ENCODE results near the gene RACGAP1.

The RACGAP1 gene

GRCh38 chr12:50069539-50069938, 44.2 kb upstream of the RACGAP1 start:
- Histone ChIP-seq H3K27me3 (ENCODE audit: insufficient read depth, low read length, poor library complexity) (no peaks in the 10 kb centered on the region), H3K27ac (ENCODE audit: low read depth, low read length) (no peak overlapping the region), H3K79me2 (ENCODE audit: control insufficient read depth, insufficient read depth, low read length) (no peaks in the 10 kb centered on the region), H2BK5ac (ENCODE audit: low read length) (no peak overlapping the region), H3K79me1 (ENCODE audit: low read length) (no peaks in the 10 kb centered on the region), H3K4me3 (ENCODE audit: low read length) (no peak overlapping the region), H4K5ac (ENCODE audit: low read length) (no peak overlapping the region), H2BK120ac (ENCODE audit: low read depth, low read length) (no peak overlapping the region), H3K36me3 (ENCODE audit: control insufficient read depth, insufficient read depth, low read length) (no peaks in the 10 kb centered on the region), H3K9ac (ENCODE audit: low read length) (no peak overlapping the region), H2BK15ac (replicated peaks; ENCODE audit: low read depth) (no peak overlapping the region), H3K18ac (ENCODE audit: low read length) (no peak overlapping the region), H3K4me2 (ENCODE audit: low read length) (no peak overlapping the region), H3K56ac (ENCODE audit: low read length) (no peak overlapping the region), H3K4me1 (ENCODE audit: control insufficient read depth, low read depth, low read length) (peaks cover 3% of the 10 kb centered on the region), H3K23ac (ENCODE audit: low read length) (no peak overlapping the region), H3K4ac (ENCODE audit: low read depth, low read length) (no peak overlapping the region), H2AK5ac (ENCODE audit: low read length) (no peak overlapping the region), H4K8ac (ENCODE audit: low read depth, low read length) (no peak overlapping the region)
- no CpG with 5 or more reads among the region's 3 CpGs for WGBS (ENCODE audit: extremely low coverage, insufficient coverage, low lambda C conversion rate)
- peak; percentile 36 for DNase-seq

- H3K4ac ChIP-seq (ENCODE audit: low read depth, low read length): no peak overlapping the region
- H2BK5ac ChIP-seq (ENCODE audit: low read length): no peak overlapping the region
- no peak overlapping the region for H3K18ac ChIP-seq (ENCODE audit: low read length)
- WGBS (ENCODE audit: extremely low coverage, insufficient coverage, low lambda C conversion rate): 100% methylated on average over 2 of the region's 5 CpGs
- no peaks in the 10 kb centered on the region for H3K79me2 ChIP-seq (ENCODE audit: control insufficient read depth, insufficient read depth, low read length)
- H2AK5ac ChIP-seq (ENCODE audit: low read length): no peak overlapping the region
- no peak overlapping the region for H2BK120ac ChIP-seq (ENCODE audit: low read depth, low read length)
- no peak overlapping the region for H3K9ac ChIP-seq (ENCODE audit: low read length)
- no peaks in the 10 kb centered on the region for H3K36me3 ChIP-seq (ENCODE audit: control insufficient read depth, insufficient read depth, low read length)
- no peaks in the 10 kb centered on the region for H3K27me3 ChIP-seq (ENCODE audit: insufficient read depth, low read length, poor library complexity)
- H3K56ac ChIP-seq (ENCODE audit: low read length): no peak overlapping the region
- H4K5ac ChIP-seq (ENCODE audit: low read length): no peak overlapping the region
- DNase-seq: no peak
- no peak overlapping the region for H3K4me2 ChIP-seq (ENCODE audit: low read length)
- H3K23ac ChIP-seq (ENCODE audit: low read length): no peak overlapping the region
- no peaks in the 10 kb centered on the region for H3K79me1 ChIP-seq (ENCODE audit: low read length)
- H4K8ac ChIP-seq (ENCODE audit: low read depth, low read length): no peak overlapping the region
- no peak overlapping the region for H3K4me3 ChIP-seq (ENCODE audit: low read length)
- H3K4me1 ChIP-seq (ENCODE audit: control insufficient read depth, low read depth, low read length): peaks cover 3% of the 10 kb centered on the region
- no peak overlapping the region for H3K27ac ChIP-seq (ENCODE audit: low read depth, low read length)
- no peak overlapping the region for H2BK15ac ChIP-seq (replicated peaks; ENCODE audit: low read depth)
Observed at GRCh38 chr12:50069069-50069468, 43.8 kb upstream of the RACGAP1 start.

GRCh38 chr12:50066402-50066801, 41.1 kb upstream of the RACGAP1 start:
- Histone ChIP-seq H3K56ac (ENCODE audit: low read length) (no peak overlapping the region), H3K9ac (ENCODE audit: low read length) (no peak overlapping the region), H3K27me3 (ENCODE audit: insufficient read depth, low read length, poor library complexity) (no peaks in the 10 kb centered on the region), H3K36me3 (ENCODE audit: control insufficient read depth, insufficient read depth, low read length) (no peaks in the 10 kb centered on the region), H2BK120ac (ENCODE audit: low read depth, low read length) (no peak overlapping the region), H3K4ac (ENCODE audit: low read depth, low read length) (no peak overlapping the region), H3K18ac (ENCODE audit: low read length) (no peak overlapping the region), H2BK5ac (ENCODE audit: low read length) (no peak overlapping the region), H3K4me3 (ENCODE audit: low read length) (no peak overlapping the region), H3K79me2 (ENCODE audit: control insufficient read depth, insufficient read depth, low read length) (no peaks in the 10 kb centered on the region), H4K8ac (ENCODE audit: low read depth, low read length) (no peak overlapping the region), H2AK5ac (ENCODE audit: low read length) (no peak overlapping the region), H3K79me1 (ENCODE audit: low read length) (no peaks in the 10 kb centered on the region), H4K5ac (ENCODE audit: low read length) (no peak overlapping the region), H3K4me1 (ENCODE audit: control insufficient read depth, low read depth, low read length) (no peaks in the 10 kb centered on the region), H3K27ac (ENCODE audit: low read depth, low read length) (no peak overlapping the region), H3K23ac (ENCODE audit: low read length) (no peak overlapping the region), H3K4me2 (ENCODE audit: low read length) (no peak overlapping the region), H2BK15ac (replicated peaks; ENCODE audit: low read depth) (no peak overlapping the region)
- peak; percentile 97 for DNase-seq
- no CpG with 5 or more reads among the region's 5 CpGs for WGBS (ENCODE audit: extremely low coverage, insufficient coverage, low lambda C conversion rate)

GRCh38 chr12:50065726-50066310, 40.5 kb upstream of the RACGAP1 start:
- Histone ChIP-seq H4K5ac (ENCODE audit: low read length) (no peak overlapping the region), H3K4me2 (ENCODE audit: low read length) (no peak overlapping the region), H3K36me3 (ENCODE audit: control insufficient read depth, insufficient read depth, low read length) (no peaks in the 10 kb centered on the region), H2AK5ac (ENCODE audit: low read length) (no peak overlapping the region), H3K27ac (ENCODE audit: low read depth, low read length) (no peak overlapping the region), H2BK15ac (replicated peaks; ENCODE audit: low read depth) (no peak overlapping the region), H3K9ac (ENCODE audit: low read length) (no peak overlapping the region), H3K27me3 (ENCODE audit: insufficient read depth, low read length, poor library complexity) (no peaks in the 10 kb centered on the region), H3K23ac (ENCODE audit: low read length) (no peak overlapping the region), H4K8ac (ENCODE audit: low read depth, low read length) (no peak overlapping the region), H2BK120ac (ENCODE audit: low read depth, low read length) (no peak overlapping the region), H3K18ac (ENCODE audit: low read length) (no peak overlapping the region), H3K4ac (ENCODE audit: low read depth, low read length) (no peak overlapping the region), H3K4me3 (ENCODE audit: low read length) (no peak overlapping the region), H2BK5ac (ENCODE audit: low read length) (no peak overlapping the region), H3K79me2 (ENCODE audit: control insufficient read depth, insufficient read depth, low read length) (no peaks in the 10 kb centered on the region), H3K56ac (ENCODE audit: low read length) (no peak overlapping the region), H3K79me1 (ENCODE audit: low read length) (no peaks in the 10 kb centered on the region), H3K4me1 (ENCODE audit: control insufficient read depth, low read depth, low read length) (no peaks in the 10 kb centered on the region)
- no CpG with 5 or more reads among the region's 3 CpGs for WGBS (ENCODE audit: extremely low coverage, insufficient coverage, low lambda C conversion rate)
- DNase-seq: no peak

- Histone ChIP-seq H4K5ac (ENCODE audit: low read length) (no peak overlapping the region), H2BK5ac (ENCODE audit: low read length) (no peak overlapping the region), H3K23ac (ENCODE audit: low read length) (no peak overlapping the region), H3K27me3 (ENCODE audit: insufficient read depth, low read length, poor library complexity) (peaks cover 6% of the 10 kb centered on the region), H3K79me1 (ENCODE audit: low read length) (no peaks in the 10 kb centered on the region), H2BK120ac (ENCODE audit: low read depth, low read length) (no peak overlapping the region), H3K9ac (ENCODE audit: low read length) (no peak overlapping the region), H3K36me3 (ENCODE audit: control insufficient read depth, insufficient read depth, low read length) (no peaks in the 10 kb centered on the region), H3K4me3 (ENCODE audit: low read length) (no peak overlapping the region), H2BK15ac (replicated peaks; ENCODE audit: low read depth) (no peak overlapping the region), H3K18ac (ENCODE audit: low read length) (no peak overlapping the region), H3K27ac (ENCODE audit: low read depth, low read length) (no peak overlapping the region), H3K4me2 (ENCODE audit: low read length) (no peak overlapping the region), H3K56ac (ENCODE audit: low read length) (no peak overlapping the region), H3K4me1 (ENCODE audit: control insufficient read depth, low read depth, low read length) (no peaks in the 10 kb centered on the region), H4K8ac (ENCODE audit: low read depth, low read length) (no peak overlapping the region), H2AK5ac (ENCODE audit: low read length) (no peak overlapping the region), H3K4ac (ENCODE audit: low read depth, low read length) (no peak overlapping the region), H3K79me2 (ENCODE audit: control insufficient read depth, insufficient read depth, low read length) (no peaks in the 10 kb centered on the region)
- WGBS (ENCODE audit: extremely low coverage, insufficient coverage, low lambda C conversion rate): no CpG with 5 or more reads among the region's 5 CpGs
- DNase-seq: no peak
Observed at GRCh38 chr12:50062728-50063460, 37.6 kb upstream of the RACGAP1 start.

Measured in mesendoderm (in vitro differentiated cells).